WTC11 (cell line): Measurements from ENCODE around the gene IL1RAP.

ENCODE experiments used
- CTCF ChIP-seq: fragments of 200-600 bp; IDR thresholded peaks from 2 replicates; pipeline ENCODE4 v1.8.0; 2022; ENCODE audit warnings: antibody characterized with exemption
- ELF4 ChIP-seq: sonication (generic); formaldehyde crosslinking; IDR thresholded peaks from 2 replicates; pipeline ENCODE4 v1.8.1; 2022; ENCODE audit warnings: low read depth, mild to moderate bottlenecking, moderate library complexity, missing genetic modification reagents

GRCh38 chr3:190541008-190541407, 27.1 kb downstream of the IL1RAP start:
- no peak for TF ChIP-seq ELF4 (CRISPR knock-in tag)
- TF ChIP-seq CTCF = no peak
